Lung (tissue), 12 donors: ENCODE measurements around the gene NUDT14. TPM values are rescaled to one million over a fixed set of nuclear protein-coding genes. Genes with fewer than 3 reads are reported as not detected.

Experiments used
- ATAC-seq: fragments of 200-7000 bp; cut with Tn5 transposase; one replicate; pipeline ENCODE4 v1.9.1; 2020; ENCODE audit warnings: moderate number of reproducible peaks; ENCODE audit not compliant: insufficient read depth, low FRiP score
- DNase-seq, 3 donors: peaks; one replicate each; pipeline ENCODE4 v3.0.0-alpha.2; 2013 to 2017
- H3K27ac ChIP-seq, 2 donors: one replicate each; pipeline ENCODE4 v1.5.1; 2013; ENCODE audit warnings: mild to moderate bottlenecking in 2 of 2, moderate library complexity in 2 of 2, control low read depth in 1 of 2, inconsistent platforms in 1 of 2, low read depth in 1 of 2, low read length in 1 of 2
- H3K27me3 ChIP-seq, 3 donors: one replicate each; pipeline ENCODE4 v1.5.1; 2013; ENCODE audit warnings: low read length in 2 of 3; ENCODE audit not compliant: control insufficient read depth in 3 of 3, insufficient read depth in 3 of 3
- H3K36me3 ChIP-seq, 4 donors: one replicate each; pipeline ENCODE4 v1.5.1; 2013; ENCODE audit warnings: low read length in 4 of 4, mild to moderate bottlenecking in 1 of 4, moderate library complexity in 1 of 4; ENCODE audit not compliant: control insufficient read depth in 4 of 4, insufficient read depth in 4 of 4
- H3K4me1 ChIP-seq, 5 donors: one replicate each; pipeline ENCODE4 v1.5.1; 2013; ENCODE audit warnings: low read length in 5 of 5, mild to moderate bottlenecking in 2 of 5, moderate library complexity in 1 of 5; ENCODE audit not compliant: control insufficient read depth in 5 of 5, insufficient read depth in 5 of 5
- H3K4me3 ChIP-seq: one replicate; pipeline ENCODE4 v1.5.1; 2013; ENCODE audit warnings: mild to moderate bottlenecking, control low read depth, moderate library complexity
- H3K9ac ChIP-seq, 2 donors: one replicate each; pipeline ENCODE4 v1.5.1; 2013; ENCODE audit warnings: low read length in 2 of 2, control low read depth in 1 of 2; ENCODE audit not compliant: insufficient read depth in 1 of 2
- H3K9me3 ChIP-seq, 4 donors: one replicate each; pipeline ENCODE4 v1.5.1; 2013; ENCODE audit warnings: low read length in 3 of 4, mild to moderate bottlenecking in 1 of 4, moderate library complexity in 1 of 4; ENCODE audit not compliant: control insufficient read depth in 4 of 4, insufficient read depth in 3 of 4
- WGBS, 2 donors: extraction: QIAGEN DNeasy Blood & Tissue Kit; methylation state at CpG; one replicate each; pipeline ENCODE4 v1.1.7; 2013; 5-methylcytosine and 5-hydroxymethylcytosine counted together
- polyA plus RNA-seq, 2 donors: library from polyadenylated mRNA; stranded (reverse); fragments of 200-250 nt; gene quantifications; one replicate each; pipeline ENCODE4 v1.2.1, GENCODE V29; 2013
- total RNA-seq, 2 donors: library from RNA; depleted of rRNA in 1 of 2; stranded (reverse); fragments of >200 nt in 1 of 2; gene quantifications; one replicate each; pipeline ENCODE4 v1.2.1, GENCODE V29; 2014 to 2021
- TF ChIP-seq, protein P1 (sequence below): IDR thresholded peaks from 2 replicates; pipeline ENCODE4 v1.5.1; 2012; ENCODE audit warnings: mild to moderate bottlenecking; ENCODE audit errors: control extremely low read depth, extremely low read depth
- donor health status: control.
- donor health status: control.
- donor health status: Bipolar disorder and iron deficiency.
- donor health status: healthy.
- donor health status: DM: yes; HTN: yes; CAD: no.

NUDT14 gene
- total and polyA plus RNA-seq, 4 donors = 27.7 to 80.7 (median 51.3) TPM

DNA sequence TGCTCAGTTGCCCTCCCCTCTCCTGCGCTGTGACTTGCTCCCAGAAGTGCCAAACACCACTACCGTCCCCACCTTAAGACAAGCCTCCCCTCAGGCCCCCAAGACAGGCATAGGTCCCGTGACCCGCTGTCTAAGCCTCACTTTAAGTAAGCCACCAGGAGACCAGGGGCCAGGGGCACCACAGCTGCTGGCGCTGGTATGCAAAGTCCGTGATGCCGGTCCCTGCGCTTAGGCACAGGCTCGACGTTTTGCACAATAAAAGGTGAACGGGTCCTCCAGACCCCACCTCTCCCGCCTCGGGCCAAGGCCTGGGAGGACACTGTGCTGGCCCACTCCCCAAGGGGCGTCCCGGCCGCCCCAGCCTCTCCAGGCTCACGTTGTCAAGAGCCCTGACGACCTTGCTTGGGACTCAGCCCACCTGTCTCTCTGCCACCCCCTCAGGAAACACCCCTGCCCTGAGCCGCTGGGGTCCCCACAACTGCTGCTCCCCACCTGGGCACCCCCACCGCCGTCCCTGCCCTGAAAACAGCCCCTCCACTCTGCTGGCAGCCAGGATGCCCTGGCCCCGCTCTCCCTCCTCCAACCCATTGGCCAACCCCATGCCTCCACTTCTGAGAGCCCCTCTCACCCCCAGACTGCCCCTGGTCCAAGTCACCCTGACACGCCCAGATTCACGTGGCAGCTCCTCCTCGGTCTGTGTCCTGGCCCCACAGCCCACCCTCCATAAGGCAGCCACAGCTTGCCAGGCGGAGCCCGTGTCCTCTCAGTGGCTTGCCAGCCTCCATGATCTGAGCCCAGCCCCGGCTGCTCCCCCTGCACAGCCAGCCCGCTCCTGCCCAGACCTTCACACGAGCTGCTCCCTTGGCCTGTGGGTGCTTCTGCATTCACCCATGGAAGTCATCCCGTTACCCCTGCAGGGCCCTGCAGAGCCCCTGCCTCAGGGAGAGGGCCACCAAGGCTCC, 24.4 kb downstream of the NUDT14 start:
- H3K36me3 ChIP-seq = peaks cover 0 to 7% (median 0%) of the 10 kb centered on the region in 4 donors
- H3K9ac ChIP-seq = no peak overlapping the region
- 87 to 88% methylated on average over 31 of the region's 31 CpGs for WGBS, 2 donors
- no peaks in the 10 kb centered on the region for H3K27me3 ChIP-seq
- ATAC-seq (no peak), DNase-seq (no peak)
- no peaks in the 10 kb centered on the region for H3K9me3 ChIP-seq
- no peak overlapping the region for H3K27ac ChIP-seq
- TF ChIP-seq, protein P1, sequence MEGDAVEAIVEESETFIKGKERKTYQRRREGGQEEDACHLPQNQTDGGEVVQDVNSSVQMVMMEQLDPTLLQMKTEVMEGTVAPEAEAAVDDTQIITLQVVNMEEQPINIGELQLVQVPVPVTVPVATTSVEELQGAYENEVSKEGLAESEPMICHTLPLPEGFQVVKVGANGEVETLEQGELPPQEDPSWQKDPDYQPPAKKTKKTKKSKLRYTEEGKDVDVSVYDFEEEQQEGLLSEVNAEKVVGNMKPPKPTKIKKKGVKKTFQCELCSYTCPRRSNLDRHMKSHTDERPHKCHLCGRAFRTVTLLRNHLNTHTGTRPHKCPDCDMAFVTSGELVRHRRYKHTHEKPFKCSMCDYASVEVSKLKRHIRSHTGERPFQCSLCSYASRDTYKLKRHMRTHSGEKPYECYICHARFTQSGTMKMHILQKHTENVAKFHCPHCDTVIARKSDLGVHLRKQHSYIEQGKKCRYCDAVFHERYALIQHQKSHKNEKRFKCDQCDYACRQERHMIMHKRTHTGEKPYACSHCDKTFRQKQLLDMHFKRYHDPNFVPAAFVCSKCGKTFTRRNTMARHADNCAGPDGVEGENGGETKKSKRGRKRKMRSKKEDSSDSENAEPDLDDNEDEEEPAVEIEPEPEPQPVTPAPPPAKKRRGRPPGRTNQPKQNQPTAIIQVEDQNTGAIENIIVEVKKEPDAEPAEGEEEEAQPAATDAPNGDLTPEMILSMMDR = no peak
- peaks cover 0 to 10% (median 0%) of the 10 kb centered on the region in 5 donors for H3K4me1 ChIP-seq
- no peak overlapping the region for H3K4me3 ChIP-seq

DNA sequence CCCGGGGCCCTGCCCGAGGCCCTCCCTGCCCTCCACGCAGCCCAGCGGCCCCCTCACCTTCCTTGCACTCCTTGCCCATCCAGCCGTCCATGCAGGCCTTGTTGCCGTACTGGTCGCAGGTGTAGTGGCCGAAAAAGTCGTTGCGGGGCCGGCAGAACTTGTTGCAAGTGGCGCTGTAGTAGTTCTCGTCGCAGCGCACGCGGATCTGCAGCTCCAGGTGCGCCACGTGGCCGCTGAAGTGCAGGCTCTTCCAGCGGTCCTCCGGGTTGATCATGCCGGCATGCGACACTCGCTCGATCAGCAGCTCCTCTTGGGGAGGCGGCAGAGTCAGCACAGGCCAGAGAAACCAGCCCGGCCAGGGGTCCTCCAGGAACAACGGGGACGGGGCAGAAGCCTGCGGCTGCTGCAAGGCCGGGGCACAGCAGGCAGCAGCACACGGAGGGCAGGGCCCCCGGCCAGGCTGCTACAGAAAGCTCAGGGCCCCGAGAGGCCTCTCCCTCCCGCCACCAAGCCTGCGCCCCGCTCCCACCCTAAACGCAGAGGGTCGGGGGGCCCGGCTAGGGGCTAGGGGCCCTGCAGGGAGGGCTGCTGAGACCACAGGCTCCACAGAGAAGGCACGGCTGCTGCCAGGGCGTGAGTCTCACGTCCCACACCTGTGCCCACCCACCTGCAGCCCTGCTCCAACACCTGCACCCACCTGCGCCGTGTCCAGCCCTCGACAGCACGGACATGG, 25.3 kb downstream of the NUDT14 start:
- peaks cover 0 to 11% (median 0%) of the 10 kb centered on the region in 4 donors for H3K36me3 ChIP-seq
- no peak overlapping the region for H3K9ac ChIP-seq
- DNase-seq (peak in 2 of 3 donors; percentile 26 to 42), ATAC-seq (no peak)
- H3K4me3 ChIP-seq = no peak overlapping the region
- peaks cover 0 to 10% (median 0%) of the 10 kb centered on the region in 5 donors for H3K4me1 ChIP-seq
- H3K27ac ChIP-seq = no peak overlapping the region
- TF ChIP-seq, protein P1 = no peak
- no peaks in the 10 kb centered on the region for H3K9me3 ChIP-seq
- H3K27me3 ChIP-seq = no peaks in the 10 kb centered on the region
- 84 to 88% methylated on average over 48 of the region's 48 CpGs for WGBS, 2 donors

DNA sequence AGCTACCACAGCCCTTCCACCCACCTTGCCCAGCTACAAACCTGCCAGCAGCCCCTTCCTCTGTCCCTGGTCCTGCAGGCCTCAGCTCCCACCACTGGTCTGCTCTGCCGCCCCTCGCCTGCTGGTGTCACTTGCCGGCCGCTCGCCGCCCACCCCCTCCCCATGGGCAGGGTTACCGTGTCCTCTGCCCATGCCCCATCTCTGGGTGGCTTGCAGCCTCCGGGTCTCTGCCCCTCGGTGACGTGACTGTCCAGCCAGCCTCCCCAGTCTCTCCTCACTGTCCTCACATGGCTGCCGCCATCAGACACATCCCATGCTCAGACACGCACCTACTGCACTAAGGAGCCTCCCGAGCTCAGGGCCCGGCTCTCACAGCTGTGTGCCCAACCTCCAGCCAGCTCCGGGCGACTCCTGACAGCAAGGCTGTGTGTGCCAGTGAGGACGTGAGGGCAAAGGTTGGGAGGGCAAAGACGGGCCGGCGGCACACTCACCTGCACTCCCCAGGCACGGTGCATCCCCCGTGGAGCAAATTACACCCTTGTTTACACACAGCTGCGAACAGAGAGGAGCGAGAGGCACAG, 26.0 kb downstream of the NUDT14 start:
- DNase-seq = no peak

More for the DNA sequence above, 26.0 kb downstream of the NUDT14 start:
- no peak for ATAC-seq
- WGBS, 2 donors = 89 to 93% methylated on average over 24 of the region's 24 CpGs
- Histone ChIP-seq H3K27ac (no peak overlapping the region), H3K9ac (no peak overlapping the region), H3K36me3 (peaks cover 0 to 13% (median 0%) of the 10 kb centered on the region in 4 donors), H3K4me3 (no peak overlapping the region), H3K27me3 (no peaks in the 10 kb centered on the region), H3K4me1 (peaks cover 0 to 10% (median 0%) of the 10 kb centered on the region in 5 donors), H3K9me3 (no peaks in the 10 kb centered on the region)
- TF ChIP-seq, protein P1 = no peak
